HS-27A (cell line): Measurements from ENCODE around the gene AP1G2.
"Not testable (repeated sequence)": the region's sequence is repeated elsewhere in the genome, so short reads cannot be mapped to it uniquely, and the experiment has no call there.

Experiments
- DNase-seq: peaks from one replicate; pipeline ENCODE4 v3.0.0-alpha.2; 2012; ENCODE audit warnings: low read depth, missing footprints

AP1G2 gene

DNA sequence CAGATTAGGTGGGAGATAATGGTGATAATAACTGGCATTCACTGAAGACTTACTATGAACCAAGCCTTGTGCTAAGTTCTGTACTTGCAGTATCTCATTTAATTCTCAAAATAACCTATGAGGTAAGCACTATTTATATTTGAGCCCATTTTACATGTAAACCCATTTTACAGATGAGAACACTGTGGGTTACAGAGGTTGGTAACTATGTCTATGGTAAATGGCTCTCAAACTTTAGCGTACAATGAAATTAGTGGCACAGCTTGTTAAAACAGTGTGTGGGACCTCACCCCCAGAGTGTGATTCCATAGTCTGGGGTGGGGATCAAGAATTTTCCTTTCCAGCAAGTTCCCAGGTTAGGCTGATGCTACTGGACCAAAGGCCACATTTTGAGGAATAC lies 33.2 kb upstream of the AP1G2 start:
- no peak for DNase-seq

DNA sequence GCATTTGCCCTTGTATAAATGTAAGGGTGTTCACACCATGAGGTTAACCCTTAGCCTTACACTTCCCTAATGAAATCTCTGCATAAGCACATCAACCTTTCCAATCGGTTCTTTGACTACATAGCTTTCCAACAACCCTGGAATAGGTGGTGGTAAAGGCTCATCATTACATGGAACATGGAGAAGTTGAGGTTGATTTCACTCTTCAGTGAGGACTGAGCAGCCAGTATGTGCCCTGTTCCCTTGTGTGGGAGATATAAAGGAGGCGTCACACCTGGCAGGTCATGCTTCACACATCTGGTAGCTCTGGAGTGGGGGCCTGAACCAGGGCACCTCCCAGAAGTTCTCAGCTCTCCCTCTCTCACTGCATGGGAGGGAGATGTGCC lies 32.7 kb upstream of the AP1G2 start:
- no peak for DNase-seq

GRCh38 chr14:23594191-23594590 lies 26.6 kb upstream of the AP1G2 start:
- DNase-seq, result not testable (repeated sequence)

GRCh38 chr14:23590198-23590597 lies 22.6 kb upstream of the AP1G2 start:
- DNase-seq, result no peak

- no peak for DNase-seq
Measured at GRCh38 chr14:23589606-23590005, 22.0 kb upstream of the AP1G2 start.

GRCh38 chr14:23588884-23589598 lies 21.4 kb upstream of the AP1G2 start:
- peak; percentile 59 for DNase-seq

- DNase-seq, result not testable (repeated sequence)
Measured at GRCh38 chr14:23584527-23585203, 17.1 kb upstream of the AP1G2 start.

DNA sequence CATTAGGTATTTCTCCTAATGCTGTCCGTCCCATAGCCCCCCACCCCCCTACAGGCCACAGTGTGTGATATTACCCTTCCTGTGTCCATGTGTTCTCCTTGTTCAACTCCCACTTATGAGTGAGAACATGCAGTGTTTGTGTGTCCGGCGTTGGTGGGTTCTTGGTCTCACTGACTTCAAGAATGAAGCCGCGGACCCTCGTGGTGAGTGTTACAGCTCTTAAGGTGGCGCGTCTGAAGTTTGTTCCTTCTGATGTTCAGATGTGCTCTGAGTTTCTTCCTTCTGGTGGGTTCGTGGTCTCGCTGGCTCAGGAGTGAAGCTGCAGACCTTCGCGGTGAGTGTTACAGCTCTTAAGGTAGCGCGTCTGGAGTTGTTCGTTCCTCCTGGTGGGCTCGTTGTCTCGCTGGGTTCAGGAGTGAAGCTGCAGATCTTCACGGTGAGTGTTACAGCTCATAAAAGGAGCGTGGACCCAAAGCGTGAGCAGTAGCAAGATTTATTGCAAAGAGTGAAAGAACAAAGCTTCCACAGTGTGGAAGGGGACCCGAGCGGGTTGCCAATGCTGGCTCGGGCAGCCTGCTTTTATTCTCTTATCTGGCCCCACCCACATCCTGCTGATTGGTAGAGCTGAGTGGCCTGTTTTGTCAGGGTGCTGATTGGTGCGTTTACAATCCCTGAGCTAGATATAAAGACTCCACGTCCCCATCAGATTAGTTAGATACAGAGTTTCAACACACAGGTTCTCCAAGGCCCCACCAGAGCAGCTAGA lies 16.4 kb upstream of the AP1G2 start:
- DNase-seq, result not testable (repeated sequence)

GRCh38 chr14:23582906-23583760 lies 15.5 kb upstream of the AP1G2 start:
- DNase-seq, result no peak

- DNase-seq, result no peak
Measured at GRCh38 chr14:23580948-23581281, 13.3 kb upstream of the AP1G2 start.

GRCh38 chr14:23580152-23580926 lies 12.7 kb upstream of the AP1G2 start:
- DNase-seq, result no peak

- no peak for DNase-seq
Measured at GRCh38 chr14:23579739-23580138, 12.1 kb upstream of the AP1G2 start.

GRCh38 chr14:23579311-23579630 lies 11.7 kb upstream of the AP1G2 start:
- DNase-seq, result no peak

DNA sequence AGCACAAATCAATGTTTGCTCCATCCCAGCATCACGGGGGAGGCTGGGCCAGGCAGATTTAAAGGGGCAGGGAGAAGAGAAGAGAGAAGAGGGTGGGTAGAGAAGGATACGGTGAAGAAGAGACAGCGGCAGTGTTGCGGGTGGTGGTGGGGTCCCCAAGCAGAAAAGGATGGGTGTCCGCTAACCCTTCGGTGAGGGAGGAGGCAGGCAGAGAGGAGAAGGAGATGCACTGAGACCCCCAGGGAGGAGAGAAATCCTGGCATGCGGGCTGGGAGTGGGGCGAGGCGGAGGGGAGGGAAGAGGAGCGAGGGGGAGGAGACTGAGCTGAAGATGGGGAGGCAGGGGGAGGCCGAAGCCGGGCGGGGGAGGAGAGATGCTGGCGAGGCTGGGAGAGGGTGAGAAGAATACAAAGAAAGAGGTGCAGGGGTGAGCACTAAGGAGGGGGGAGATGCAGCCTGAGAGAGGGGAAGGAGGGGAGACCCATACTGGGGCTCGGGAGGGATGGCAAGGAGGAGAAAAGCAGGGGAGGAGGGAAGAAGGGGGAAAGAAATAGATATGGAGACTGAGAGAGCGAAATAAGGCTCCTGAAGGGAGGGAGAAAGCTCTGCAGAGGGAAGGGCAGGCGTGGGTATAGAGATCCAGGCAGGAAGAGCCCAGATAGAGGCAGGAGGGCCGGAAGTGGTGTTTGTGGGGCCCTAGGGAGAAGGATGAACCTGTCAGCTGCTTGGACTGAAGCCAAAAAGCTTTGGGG lies 11.1 kb upstream of the AP1G2 start, which contains the start of gene JPH4:
Gene JPH4, minus strand, starts transcription at position 231 of the 751 bp plus-strand sequence. CDS start 1,337 bp downstream, outside the sequence.
- DNase-seq, result no peak

DNA sequence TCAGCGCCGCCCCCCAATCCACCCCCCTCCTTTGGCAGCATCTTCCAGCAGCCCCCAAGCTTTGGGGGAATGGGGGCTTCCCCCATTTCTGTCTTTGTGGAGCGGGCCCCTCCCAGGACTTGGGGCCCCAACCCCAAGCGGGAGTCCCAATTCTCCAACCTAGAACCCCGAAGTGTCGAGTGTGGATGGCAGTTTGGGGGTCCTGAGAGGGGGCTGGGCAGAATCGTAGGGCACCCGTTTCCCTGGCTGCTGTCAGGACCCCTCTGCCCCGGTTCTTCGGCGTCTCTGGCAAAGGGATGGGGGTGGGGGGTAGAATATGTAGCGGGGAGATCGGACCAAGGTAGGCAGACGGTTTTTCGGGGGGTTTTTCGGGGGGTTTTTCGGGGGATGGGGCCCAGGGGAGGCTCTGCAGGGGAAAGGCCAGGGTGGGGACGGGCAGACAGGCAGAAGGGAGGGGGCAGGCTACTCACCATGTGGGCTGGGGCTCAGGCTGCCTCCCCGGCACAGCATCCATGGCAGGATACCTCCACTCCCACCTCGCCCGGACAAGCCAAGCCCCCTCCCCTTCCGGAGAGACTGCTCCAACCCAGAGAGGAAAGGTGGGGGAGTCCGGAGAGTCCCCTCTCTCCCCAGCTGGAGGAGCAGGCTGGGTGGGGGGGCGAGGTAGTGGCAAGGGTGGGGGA lies 10.3 kb upstream of the AP1G2 start:
- no peak for DNase-seq

- no peak for DNase-seq
Measured at GRCh38 chr14:23577004-23577681, 9.6 kb upstream of the AP1G2 start.

DNA sequence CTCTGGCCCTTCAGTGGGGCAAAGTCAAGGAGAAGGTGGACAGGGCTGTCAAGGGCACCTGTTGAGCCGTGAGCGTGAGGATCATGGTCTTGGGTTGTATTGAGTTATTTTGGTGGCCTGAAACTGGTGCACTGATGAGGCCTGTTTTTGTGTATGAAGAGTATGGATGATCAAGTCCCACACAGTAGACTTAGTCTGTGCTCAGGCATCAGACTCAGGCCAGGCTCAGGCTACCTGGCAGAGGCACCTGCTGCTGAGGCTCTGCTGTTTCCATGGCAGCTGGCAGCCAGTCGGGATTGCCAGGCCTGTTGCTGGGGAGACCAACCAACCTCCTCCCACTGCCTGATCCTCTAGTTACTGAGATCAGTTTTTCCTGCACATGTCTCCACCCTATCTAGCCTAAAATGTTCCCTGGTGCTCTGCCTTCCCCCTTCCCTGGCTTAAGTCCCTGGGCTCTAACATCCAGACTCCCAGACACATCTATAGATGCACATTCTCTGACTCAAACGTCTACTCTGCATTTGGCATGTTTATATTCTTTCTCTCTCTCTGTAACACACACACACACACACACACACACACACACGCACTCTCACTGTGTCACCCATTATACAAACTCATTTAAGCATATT lies 5.9 kb upstream of the AP1G2 start:
- DNase-seq, result no peak

DNA sequence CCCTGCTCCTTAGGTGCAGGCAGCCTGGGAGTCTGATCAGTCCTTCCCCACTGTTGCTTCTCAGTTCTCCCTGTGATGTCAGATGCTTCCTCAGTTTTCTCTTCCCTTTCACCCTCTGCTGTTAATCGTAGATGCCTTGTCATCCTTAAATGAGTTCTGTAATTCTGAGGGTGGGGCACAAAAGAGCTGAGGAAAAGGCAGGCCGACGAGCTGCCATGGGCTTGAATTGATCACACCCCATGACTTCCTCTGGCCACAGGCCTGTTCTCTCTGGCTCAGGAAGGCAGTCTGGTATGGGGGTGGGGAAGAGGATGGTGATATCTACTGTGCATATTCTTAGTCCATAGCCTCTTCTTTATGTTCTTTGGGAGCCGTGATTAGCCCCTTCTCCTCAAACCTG lies 5.2 kb upstream of the AP1G2 start:
- no peak for DNase-seq

DNA sequence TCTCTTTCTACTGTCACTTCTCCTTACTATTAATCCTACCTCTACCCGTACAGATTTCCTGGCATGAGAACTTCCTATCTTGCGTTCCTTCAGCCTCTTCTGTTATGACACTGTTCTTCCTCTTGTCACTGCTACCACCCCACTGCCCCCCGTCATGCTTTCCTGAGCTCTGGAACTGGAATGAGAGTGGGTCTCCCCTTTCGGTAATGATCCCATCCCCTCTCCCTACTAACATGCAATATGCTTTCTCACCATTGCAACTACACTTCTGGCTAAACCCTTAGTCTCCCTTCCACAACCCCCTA lies 4.9 kb upstream of the AP1G2 start:
- DNase-seq, result no peak
